AG09309 (cell line): ENCODE data around the gene CFAP65.
A peak's percentile ranks its signal among the peaks of the same experiment; 100 is the strongest.

Experiments
- DNase-seq: peaks from one replicate; pipeline ENCODE4 v3.0.0-alpha.2; 2010; ENCODE audit warnings: low read depth
- H3K4me3 ChIP-seq: 2 replicates; pipeline ENCODE4 v1.5.1; 2011; ENCODE audit warnings: mild to moderate bottlenecking, low read depth, low read length, moderate library complexity; ENCODE audit not compliant: control insufficient read depth
- CTCF ChIP-seq: IDR thresholded peaks from 2 replicates; pipeline ENCODE4 v1.5.1; 2011; ENCODE audit warnings: mild to moderate bottlenecking, low read depth, low read length, inconsistent platforms; ENCODE audit not compliant: insufficient read depth, control insufficient read depth; ENCODE audit errors: missing control alignments

CFAP65 gene

DNA sequence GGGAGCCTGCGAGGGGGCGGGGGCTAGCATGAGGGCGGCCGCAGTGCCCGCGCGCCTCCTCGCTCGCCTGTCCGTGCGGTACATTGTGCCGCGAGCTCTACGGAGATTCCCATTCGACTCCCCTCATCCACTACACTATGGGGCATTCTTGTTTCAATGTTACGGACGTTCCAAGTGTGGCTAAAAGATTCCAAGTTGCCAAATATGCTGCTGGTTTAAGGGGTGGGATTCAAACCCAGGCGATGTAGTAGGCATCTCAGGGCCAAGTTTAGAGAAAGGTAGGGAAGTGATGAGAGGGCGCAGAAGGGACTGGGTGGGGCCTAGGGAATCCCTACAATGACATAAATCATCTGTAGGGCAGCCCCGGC lies 38.1 kb downstream of the CFAP65 start:
- no peak for TF ChIP-seq CTCF
- DNase-seq: no peak
- H3K4me3 ChIP-seq: no peak overlapping the region

DNA sequence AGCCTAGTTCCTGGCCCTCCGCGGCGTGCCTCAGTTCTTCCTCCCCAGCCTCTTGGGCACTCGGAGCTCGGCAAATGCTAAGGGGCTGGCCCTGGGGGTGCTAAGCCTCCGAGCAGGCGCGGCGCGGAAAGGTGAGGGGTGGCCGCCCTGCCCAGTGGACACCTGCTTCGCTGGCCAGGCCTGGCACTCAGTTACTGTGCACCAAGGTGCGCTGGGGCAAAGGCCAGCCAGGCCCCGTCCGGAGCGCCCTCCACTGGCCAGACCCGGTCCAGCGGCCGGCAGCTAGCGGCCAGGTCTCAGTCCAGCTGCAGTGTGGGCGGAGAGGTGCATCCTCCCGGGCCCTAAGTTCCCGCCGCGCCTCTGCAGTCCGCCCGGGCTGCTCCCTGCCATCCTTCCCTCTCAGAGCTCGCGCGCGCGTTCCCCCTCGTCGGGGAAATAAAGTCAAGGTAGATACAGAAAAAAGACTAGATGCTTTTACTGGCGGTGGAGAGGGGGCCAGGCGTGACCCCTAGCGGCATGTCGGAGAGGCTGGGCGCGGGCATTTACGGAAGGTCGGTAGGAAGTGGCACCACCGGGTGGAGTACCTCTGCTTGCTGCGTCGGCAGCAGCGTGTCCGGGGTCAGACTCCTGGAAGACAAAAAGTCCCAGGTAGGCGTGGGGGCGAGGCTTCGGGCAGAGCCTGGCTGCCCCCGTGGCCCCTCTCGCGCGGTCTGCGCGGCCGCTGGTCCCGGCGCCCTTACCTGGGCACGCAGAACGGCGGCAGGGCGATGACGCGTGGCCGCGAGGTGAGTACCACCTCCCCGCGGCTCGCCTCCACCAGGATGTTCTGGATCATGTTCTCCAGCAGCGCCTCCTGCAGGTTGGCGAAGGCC lies 38.7 kb downstream of the CFAP65 start:
- H3K4me3 ChIP-seq: no peak overlapping the region
- DNase-seq: no peak
- TF ChIP-seq CTCF: peak; percentile 35

DNA sequence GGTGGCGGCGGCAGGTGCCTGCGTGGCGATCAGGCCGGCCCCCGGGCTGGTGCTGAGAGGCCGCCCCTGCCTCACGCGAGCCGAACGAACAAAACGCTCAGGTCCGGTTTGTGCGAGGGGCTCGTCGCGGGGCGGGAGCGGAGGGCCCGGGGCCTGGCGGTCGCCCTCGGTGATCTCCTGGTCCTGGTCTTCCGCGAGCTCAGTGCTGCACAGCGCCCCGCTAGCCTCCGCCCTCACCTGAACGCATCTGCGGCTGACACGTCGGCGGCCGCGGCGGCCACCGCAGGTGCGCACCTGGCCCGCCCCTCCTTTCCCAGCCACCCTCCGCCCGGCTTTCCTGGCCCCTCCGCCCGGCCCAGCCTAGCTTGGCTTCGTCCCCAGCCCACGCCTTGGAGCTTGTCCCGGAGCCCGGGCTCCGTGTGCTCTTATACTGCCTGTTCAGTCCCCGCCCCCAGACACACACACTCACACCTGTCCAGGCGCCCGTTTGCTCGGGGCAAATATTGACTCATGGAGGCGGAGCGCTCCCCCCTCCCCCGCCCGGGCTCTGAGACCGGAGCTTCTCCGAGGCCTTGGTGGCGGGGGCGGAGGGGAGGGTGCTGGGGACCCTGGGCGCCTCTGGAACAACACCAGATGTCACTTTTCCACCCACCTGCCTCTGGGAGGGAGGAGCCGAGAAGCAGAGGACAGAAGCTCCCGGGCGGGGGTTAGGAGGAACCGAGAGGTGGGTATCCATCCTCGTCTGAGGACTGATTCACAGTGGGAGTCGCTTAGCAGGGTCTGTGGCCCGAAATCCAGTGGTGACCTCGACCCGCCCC lies 39.5 kb downstream of the CFAP65 start:
- DNase-seq: no peak
- H3K4me3 ChIP-seq: no peak overlapping the region
- TF ChIP-seq CTCF: no peak

GRCh38 chr2:219001100-219001576 lies 40.2 kb downstream of the CFAP65 start:
- no peak overlapping the region for H3K4me3 ChIP-seq

DNA sequence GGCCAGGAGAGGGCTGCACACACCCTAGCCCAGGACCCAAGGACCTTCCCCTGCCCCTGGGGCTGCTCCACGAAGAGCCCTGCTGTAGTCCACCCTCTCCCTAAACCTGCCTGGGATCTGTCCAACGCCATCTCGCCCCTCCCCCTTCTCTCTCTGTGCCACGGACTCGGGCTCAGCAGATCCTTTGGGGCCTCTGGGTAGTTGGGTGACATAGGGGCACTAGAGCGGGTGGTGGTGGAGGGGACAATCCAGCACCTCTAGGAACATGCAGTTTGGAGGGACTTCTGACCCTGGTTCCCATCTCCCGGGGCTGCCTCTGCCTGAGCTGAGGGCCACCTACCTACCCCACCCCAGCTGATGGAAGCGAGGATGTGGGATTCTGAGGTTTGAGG lies 40.8 kb downstream of the CFAP65 start:
- no peak for TF ChIP-seq CTCF
- no peak for DNase-seq
- no peak overlapping the region for H3K4me3 ChIP-seq

More at GRCh38 chr2:219001100-219001576, 40.2 kb downstream of the CFAP65 start:
- no peak for DNase-seq
- TF ChIP-seq CTCF: no peak

GRCh38 chr2:218999881-219000568 lies 41.3 kb downstream of the CFAP65 start:
- no peak overlapping the region for H3K4me3 ChIP-seq
- TF ChIP-seq CTCF: no peak
- no peak for DNase-seq
